HEK293 (cell line): ENCODE results near the gene PTBP2.

ENCODE experiments used
- BCL11A ChIP-seq: fragments of 450-650 bp; formaldehyde crosslinking; IDR thresholded peaks from 2 replicates; pipeline ENCODE4 v1.5.1; 2016; ENCODE audit warnings: low read depth, missing biosample characterization, missing genetic modification characterization
- ELK4 ChIP-seq: IDR thresholded peaks from 2 replicates; pipeline ENCODE4 v1.6.1; 2011; ENCODE audit warnings: mild to moderate bottlenecking, low read depth, low read length, borderline replicate concordance
- FEZF1 ChIP-seq: fragments of 450-650 bp; formaldehyde crosslinking; IDR thresholded peaks from 2 replicates; pipeline ENCODE4 v1.5.1; 2016; ENCODE audit warnings: missing biosample characterization, missing genetic modification characterization
- KLF10 ChIP-seq: fragments of 450-650 bp; IDR thresholded peaks from 2 replicates; pipeline ENCODE4 v1.5.1; 2018; ENCODE audit warnings: missing biosample characterization, mild to moderate bottlenecking, missing genetic modification characterization
- KLF8 ChIP-seq: fragments of 450-650 bp; formaldehyde crosslinking; IDR thresholded peaks from 2 replicates; pipeline ENCODE4 v1.5.1; 2016; ENCODE audit warnings: missing biosample characterization, missing genetic modification characterization
- KLF9 ChIP-seq: fragments of 450-650 bp; formaldehyde crosslinking; IDR thresholded peaks from 2 replicates; pipeline ENCODE4 v1.5.1; 2016; ENCODE audit warnings: missing biosample characterization, missing genetic modification characterization, low read depth
- MYNN ChIP-seq: fragments of 450-650 bp; formaldehyde crosslinking; IDR thresholded peaks from 2 replicates; pipeline ENCODE4 v1.5.1; 2016; ENCODE audit warnings: missing biosample characterization, missing genetic modification characterization, borderline replicate concordance
- SP7 ChIP-seq: fragments of 450-650 bp; formaldehyde crosslinking; IDR thresholded peaks from 2 replicates; pipeline ENCODE4 v1.5.1; 2016; ENCODE audit warnings: missing biosample characterization, missing genetic modification characterization
- TRIM28 ChIP-seq: IDR thresholded peaks from 2 replicates; pipeline ENCODE4 v1.6.1; 2011; ENCODE audit warnings: low read length, control low read depth, borderline replicate concordance
- YY2 ChIP-seq: fragments of 450-650 bp; formaldehyde crosslinking; IDR thresholded peaks from 2 replicates; pipeline ENCODE4 v1.5.1; 2016; ENCODE audit warnings: missing biosample characterization, missing genetic modification characterization
- ZBTB48 ChIP-seq: fragments of 450-650 bp; formaldehyde crosslinking; IDR thresholded peaks from 2 replicates; pipeline ENCODE4 v1.5.1; 2016; ENCODE audit warnings: missing biosample characterization, missing genetic modification characterization
- ZNF121 ChIP-seq: fragments of 450-650 bp; formaldehyde crosslinking; IDR thresholded peaks from 2 replicates; pipeline ENCODE4 v1.5.1; 2016; ENCODE audit warnings: missing biosample characterization, missing genetic modification characterization
- ZNF140 ChIP-seq: fragments of 450-650 bp; formaldehyde crosslinking; IDR thresholded peaks from 2 replicates; pipeline ENCODE4 v1.5.1; 2016; ENCODE audit warnings: missing biosample characterization, missing genetic modification characterization
- ZNF169 ChIP-seq: fragments of 450-650 bp; formaldehyde crosslinking; IDR thresholded peaks from 2 replicates; pipeline ENCODE4 v1.5.1; 2016; ENCODE audit warnings: missing biosample characterization, missing genetic modification characterization
- ZNF274 ChIP-seq, 2 experiments: fragments of 200-500 bp in 1 of 2; fragments of 450-650 bp in 1 of 2; sonication (Bioruptor generic) in 1 of 2; formaldehyde crosslinking in 1 of 2; IDR thresholded peaks; 2 replicates each; pipeline versions ENCODE4 v1.5.1 to v1.6.1; 2014 to 2016; ENCODE audit warnings: borderline replicate concordance in 1 of 2, inconsistent platforms in 1 of 2, low read length in 1 of 2, missing biosample characterization in 1 of 2, missing genetic modification characterization in 1 of 2
- ZNF324 ChIP-seq: fragments of 450-650 bp; formaldehyde crosslinking; IDR thresholded peaks from 2 replicates; pipeline ENCODE4 v1.5.1; 2016; ENCODE audit warnings: missing biosample characterization, missing genetic modification characterization
- ZNF416 ChIP-seq: fragments of 450-650 bp; formaldehyde crosslinking; IDR thresholded peaks from 2 replicates; pipeline ENCODE4 v1.5.1; 2016; ENCODE audit warnings: missing biosample characterization, missing genetic modification characterization
- ZNF473 ChIP-seq: fragments of 450-650 bp; formaldehyde crosslinking; IDR thresholded peaks from 2 replicates; pipeline ENCODE4 v1.5.1; 2017; ENCODE audit warnings: missing biosample characterization, missing genetic modification characterization
- ZNF530 ChIP-seq: fragments of 450-650 bp; formaldehyde crosslinking; IDR thresholded peaks from 2 replicates; pipeline ENCODE4 v1.5.1; 2016; ENCODE audit warnings: low read depth, missing biosample characterization, missing genetic modification characterization
- ZNF548 ChIP-seq: fragments of 450-650 bp; formaldehyde crosslinking; IDR thresholded peaks from 2 replicates; pipeline ENCODE4 v1.5.1; 2016; ENCODE audit warnings: missing biosample characterization, missing genetic modification characterization
- ZNF580 ChIP-seq: fragments of 450-650 bp; formaldehyde crosslinking; IDR thresholded peaks from 2 replicates; pipeline ENCODE4 v1.5.1; 2016; ENCODE audit warnings: missing biosample characterization, missing genetic modification characterization
- ZNF626 ChIP-seq: fragments of 450-650 bp; sonication (Bioruptor Pico); formaldehyde crosslinking; IDR thresholded peaks from 2 replicates; pipeline ENCODE4 v1.5.1; 2018; ENCODE audit warnings: missing biosample characterization, missing genetic modification characterization, inconsistent platforms
- ZNF645 ChIP-seq: fragments of 450-650 bp; formaldehyde crosslinking; IDR thresholded peaks from 2 replicates; pipeline ENCODE4; 2016; ENCODE audit warnings: missing biosample characterization, missing genetic modification characterization
- ZNF658 ChIP-seq: fragments of 450-650 bp; formaldehyde crosslinking; IDR thresholded peaks from 2 replicates; pipeline ENCODE4; 2016; ENCODE audit warnings: missing biosample characterization, missing genetic modification characterization
- ZNF660 ChIP-seq: fragments of 450-650 bp; IDR thresholded peaks from 2 replicates; pipeline ENCODE4 v1.5.1; 2018; ENCODE audit warnings: missing biosample characterization, mild to moderate bottlenecking, missing genetic modification characterization
- ZNF747 ChIP-seq: fragments of 450-650 bp; formaldehyde crosslinking; IDR thresholded peaks from 2 replicates; pipeline ENCODE4 v1.5.1; 2016; ENCODE audit warnings: missing biosample characterization, missing genetic modification characterization
- ZNF785 ChIP-seq: fragments of 450-650 bp; formaldehyde crosslinking; IDR thresholded peaks from 2 replicates; pipeline ENCODE4 v1.5.1; 2016; ENCODE audit warnings: missing biosample characterization, missing genetic modification characterization
- ZNF792 ChIP-seq: fragments of 450-650 bp; formaldehyde crosslinking; IDR thresholded peaks from 2 replicates; pipeline ENCODE4 v1.5.1; 2016; ENCODE audit warnings: missing biosample characterization, missing genetic modification characterization
- ZNF843 ChIP-seq: fragments of 450-650 bp; formaldehyde crosslinking; IDR thresholded peaks from 2 replicates; pipeline ENCODE4 v1.5.1; 2016; ENCODE audit warnings: missing biosample characterization, missing genetic modification characterization
- ZSCAN23 ChIP-seq: fragments of 450-650 bp; formaldehyde crosslinking; IDR thresholded peaks from 2 replicates; pipeline ENCODE4 v1.5.1; 2016; ENCODE audit warnings: missing biosample characterization, missing genetic modification characterization
- ZSCAN30 ChIP-seq: fragments of 450-650 bp; IDR thresholded peaks from 2 replicates; pipeline ENCODE4 v1.5.1; 2018; ENCODE audit warnings: missing biosample characterization, mild to moderate bottlenecking, missing genetic modification characterization, moderate library complexity
- ZSCAN5A ChIP-seq: fragments of 450-650 bp; formaldehyde crosslinking; IDR thresholded peaks from 2 replicates; pipeline ENCODE4 v1.5.1; 2016; ENCODE audit warnings: missing biosample characterization, missing genetic modification characterization
- TF ChIP-seq, protein P1 (sequence below): fragments of 450-650 bp; formaldehyde crosslinking; IDR thresholded peaks from 2 replicates; pipeline ENCODE4 v1.5.1; 2016; ENCODE audit warnings: missing biosample characterization, missing genetic modification characterization, borderline replicate concordance

Gene PTBP2

DNA sequence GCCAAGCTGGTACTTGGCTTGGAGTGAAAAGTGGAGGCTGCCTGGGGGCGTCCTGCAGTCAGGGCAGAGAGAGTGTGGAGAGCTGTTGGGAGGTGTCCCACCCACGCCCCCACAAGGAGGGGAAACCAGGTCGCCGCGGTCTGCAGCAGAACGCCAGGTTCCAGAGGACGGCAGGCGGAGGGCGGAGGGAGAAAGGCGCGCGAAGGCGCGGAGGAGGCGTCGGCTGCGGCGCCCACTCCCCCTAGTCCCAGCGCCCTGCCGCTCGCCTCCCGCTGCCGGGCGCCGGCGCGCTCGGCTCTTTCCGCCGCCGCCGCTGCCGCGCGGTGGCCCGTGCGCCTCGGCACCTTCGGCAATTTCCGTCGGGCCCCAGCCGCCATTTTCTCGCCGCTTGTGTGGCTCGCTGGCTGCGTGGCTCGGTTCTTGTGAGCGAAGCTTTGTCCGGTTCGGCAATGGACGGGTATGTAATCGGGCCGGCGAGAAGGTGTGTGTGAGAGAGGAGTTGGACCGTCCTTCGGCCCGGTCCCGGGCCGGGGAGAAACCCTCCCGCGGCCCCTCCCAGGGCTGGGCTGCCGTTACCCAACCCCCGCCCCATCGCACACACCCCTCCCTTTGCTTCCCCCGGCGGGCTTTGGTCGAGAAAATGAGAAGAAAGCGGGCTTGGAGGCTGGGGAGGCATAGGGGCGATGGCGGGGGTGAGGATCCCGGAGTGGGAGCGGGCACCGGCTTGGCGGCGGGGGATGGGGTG is at the start of gene PTBP2 (continued):
- no peak for TF ChIP-seq ZNF747 (tag by site-specific recombination)
- TF ChIP-seq YY2 (tag by site-specific recombination) = 0 out of 2 replicates have a peak, but pooled peaks have one; percentile 59
- no peak for TF ChIP-seq ZSCAN5A
- no peak for TF ChIP-seq ZNF548
- no peak for TF ChIP-seq ZNF416 (tag by site-specific recombination)
- TF ChIP-seq KLF9 (tag by site-specific recombination) = peak; percentile 63
- TF ChIP-seq ZNF530 (tag by site-specific recombination) = no peak
- no peak for TF ChIP-seq ZNF473
- no peak for TF ChIP-seq ZNF121
- TF ChIP-seq ZNF169 (tag by site-specific recombination) = no peak
- TF ChIP-seq KLF8 (tag by site-specific recombination) = peak; percentile 53; the same call in 1 of the 2 replicates
- TF ChIP-seq ZNF626 = 0 out of 2 replicates have a peak, but pooled peaks have one; percentile 46
- peak; percentile 65; the same call in 1 of the 2 replicates for TF ChIP-seq ZSCAN30 (tag by site-specific recombination)
- no peak for TF ChIP-seq TRIM28
- no peak for TF ChIP-seq ZNF658 (tag by site-specific recombination)
- TF ChIP-seq ZNF843 (tag by site-specific recombination) = no peak
- TF ChIP-seq MYNN (tag by site-specific recombination) = no peak
- TF ChIP-seq ZNF792 (tag by site-specific recombination) = no peak
- TF ChIP-seq ZBTB48 (tag by site-specific recombination) = no peak
- TF ChIP-seq KLF10 (tag by site-specific recombination) = peak; percentile 76; the same call in 1 of the 2 replicates
- TF ChIP-seq FEZF1 (tag by site-specific recombination) = no peak
- TF ChIP-seq ZNF660 (tag by site-specific recombination) = no peak; the same call in 1 of the 2 replicates
- TF ChIP-seq ZNF324 (tag by site-specific recombination) = no peak
- TF ChIP-seq ZNF645 = no peak
- no peak for TF ChIP-seq ZNF785
- 0 out of 2 replicates have a peak, but pooled peaks have one; percentile 23 for TF ChIP-seq SP7 (tag by site-specific recombination)
- TF ChIP-seq BCL11A (tag by site-specific recombination) = no peak
- no peak for TF ChIP-seq ZNF140 (tag by site-specific recombination)
- TF ChIP-seq ZNF580 (tag by site-specific recombination) = no peak
- no peak for TF ChIP-seq ZSCAN23 (tag by site-specific recombination)
- TF ChIP-seq, protein P1, sequence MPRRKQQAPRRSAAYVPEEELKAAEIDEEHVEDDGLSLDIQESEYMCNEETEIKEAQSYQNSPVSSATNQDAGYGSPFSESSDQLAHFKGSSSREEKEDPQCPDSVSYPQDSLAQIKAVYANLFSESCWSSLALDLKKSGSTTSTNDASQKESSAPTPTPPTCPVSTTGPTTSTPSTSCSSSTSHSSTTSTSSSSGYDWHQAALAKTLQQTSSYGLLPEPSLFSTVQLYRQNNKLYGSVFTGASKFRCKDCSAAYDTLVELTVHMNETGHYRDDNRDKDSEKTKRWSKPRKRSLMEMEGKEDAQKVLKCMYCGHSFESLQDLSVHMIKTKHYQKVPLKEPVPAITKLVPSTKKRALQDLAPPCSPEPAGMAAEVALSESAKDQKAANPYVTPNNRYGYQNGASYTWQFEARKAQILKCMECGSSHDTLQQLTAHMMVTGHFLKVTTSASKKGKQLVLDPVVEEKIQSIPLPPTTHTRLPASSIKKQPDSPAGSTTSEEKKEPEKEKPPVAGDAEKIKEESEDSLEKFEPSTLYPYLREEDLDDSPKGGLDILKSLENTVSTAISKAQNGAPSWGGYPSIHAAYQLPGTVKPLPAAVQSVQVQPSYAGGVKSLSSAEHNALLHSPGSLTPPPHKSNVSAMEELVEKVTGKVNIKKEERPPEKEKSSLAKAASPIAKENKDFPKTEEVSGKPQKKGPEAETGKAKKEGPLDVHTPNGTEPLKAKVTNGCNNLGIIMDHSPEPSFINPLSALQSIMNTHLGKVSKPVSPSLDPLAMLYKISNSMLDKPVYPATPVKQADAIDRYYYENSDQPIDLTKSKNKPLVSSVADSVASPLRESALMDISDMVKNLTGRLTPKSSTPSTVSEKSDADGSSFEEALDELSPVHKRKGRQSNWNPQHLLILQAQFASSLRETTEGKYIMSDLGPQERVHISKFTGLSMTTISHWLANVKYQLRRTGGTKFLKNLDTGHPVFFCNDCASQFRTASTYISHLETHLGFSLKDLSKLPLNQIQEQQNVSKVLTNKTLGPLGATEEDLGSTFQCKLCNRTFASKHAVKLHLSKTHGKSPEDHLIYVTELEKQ (tag by site-specific recombination) = no peak
- TF ChIP-seq ELK4 = no peak
- no peak for TF ChIP-seq ZNF274 (IDR thresholded peaks at IDR 0.05; ENCODE audit: low read length)
- no peak for TF ChIP-seq ZNF274 (tag by site-specific recombination; IDR thresholded peaks at IDR 0.05; ENCODE audit: borderline replicate concordance)
